Measurements from ENCODE around the gene KRT82.
"Not testable (repeated sequence)": the region's sequence is repeated elsewhere in the genome, so short reads cannot be mapped to it uniquely, and the experiment has no call there.

KRT82 gene

GRCh38 chr12:52405922-52406385, at the start of gene KRT82:
Gene KRT82 (minus strand): TSS chr12:52406335. CDS start chr12:52406277, 58 bp downstream.
- no peak for DNase-seq (ENCODE audit: low read depth in 2 of 2)

- no peak for DNase-seq (ENCODE audit: low read depth in 2 of 2)
These were observed 49.7 kb upstream of the KRT82 start for GRCh38 chr12:52455821-52456220.

- no peak for DNase-seq (ENCODE audit: low read depth in 2 of 2)
These were observed 48.5 kb upstream of the KRT82 start for GRCh38 chr12:52454411-52455201.

- no peak for DNase-seq (ENCODE audit: low read depth in 2 of 2)
These were observed 46.0 kb upstream of the KRT82 start, which contains the start of gene KRT6B for GRCh38 chr12:52452101-52452500. Gene KRT6B (minus strand): TSS chr12:52452146. CDS start chr12:52452078, 68 bp downstream.

DNA sequence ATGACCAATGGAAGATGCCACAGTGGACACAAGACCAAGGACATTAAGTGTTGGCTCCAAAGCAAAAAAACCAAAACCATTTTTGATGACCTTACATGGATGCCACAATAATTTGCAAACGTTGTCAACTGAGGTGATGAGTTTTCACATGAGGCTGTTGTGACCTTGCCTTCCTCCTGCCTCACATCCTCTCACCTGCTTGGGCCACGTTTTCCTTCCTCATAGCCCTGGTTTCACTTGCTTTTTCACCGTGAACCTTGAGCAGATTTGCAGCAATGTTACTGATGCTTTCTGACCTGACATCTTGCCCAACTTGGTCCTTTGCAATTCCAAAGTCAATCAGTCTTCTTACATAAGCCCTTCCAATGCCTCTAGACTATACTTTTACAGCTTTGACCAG, 42.1 kb upstream of the KRT82 start:
- no peak for DNase-seq (ENCODE audit: low read depth in 2 of 2)

GRCh38 chr12:52447196-52447595, 41.1 kb upstream of the KRT82 start:
- DNase-seq (ENCODE audit: low read depth in 2 of 2), result not testable (repeated sequence)

DNA sequence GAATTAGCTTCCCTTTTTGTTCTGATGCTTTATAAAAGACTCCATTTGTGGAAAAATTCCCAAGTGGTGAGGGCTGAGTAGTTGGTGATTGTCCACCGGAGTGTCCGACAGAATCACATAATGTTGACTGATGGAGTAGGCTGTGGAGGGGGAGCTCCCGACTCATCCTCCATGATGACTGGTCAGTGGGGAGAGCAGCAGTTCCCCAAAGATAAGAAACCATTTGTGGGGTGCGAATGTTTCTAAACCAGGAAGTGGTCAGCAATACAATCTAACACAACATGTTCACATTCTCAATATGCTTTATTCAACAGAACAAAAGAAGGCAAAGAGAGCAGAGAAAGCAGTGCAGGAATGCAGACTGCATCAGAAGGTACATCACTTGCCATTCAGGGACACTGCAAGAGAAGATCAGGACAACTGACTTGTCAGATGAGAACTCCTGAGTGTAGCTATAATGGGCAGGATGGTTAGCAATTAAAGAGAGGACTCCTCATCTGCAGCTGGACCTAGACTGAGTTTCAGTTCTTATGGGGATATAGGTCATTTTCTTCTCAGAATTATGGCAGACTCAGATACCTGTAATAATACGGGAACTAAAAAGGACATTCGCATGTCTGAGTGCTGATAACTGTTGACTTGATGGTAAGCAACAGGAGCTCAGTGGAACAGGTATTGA, 40.4 kb upstream of the KRT82 start:
- no peak for DNase-seq (ENCODE audit: low read depth in 2 of 2)

DNA sequence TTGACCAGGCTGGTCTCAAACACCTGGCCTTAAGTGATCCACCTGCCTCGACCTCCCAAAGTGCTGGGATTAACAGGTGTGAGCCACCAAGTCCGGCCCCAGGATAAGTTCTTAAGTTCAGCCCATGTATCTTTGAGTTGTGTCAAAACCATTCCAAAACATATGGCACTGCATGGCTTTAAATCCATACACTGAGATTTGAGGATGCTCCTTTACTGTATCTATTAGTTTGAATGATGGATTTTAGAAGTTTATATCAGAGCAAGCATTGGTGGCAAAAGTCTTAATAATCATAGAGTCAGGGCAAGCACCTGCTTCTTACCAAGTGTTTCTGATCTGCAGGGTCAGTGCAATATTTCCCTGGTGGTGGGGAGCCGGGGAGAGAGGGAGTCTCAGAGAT, 39.7 kb upstream of the KRT82 start:
- DNase-seq (ENCODE audit: low read depth in 2 of 2), result no peak

- no peak for DNase-seq (ENCODE audit: low read depth in 2 of 2)
These were observed 38.8 kb upstream of the KRT82 start for GRCh38 chr12:52444647-52445595.

- no peak for DNase-seq (ENCODE audit: low read depth in 2 of 2)
These were observed 37.8 kb upstream of the KRT82 start for GRCh38 chr12:52443966-52444365.

GRCh38 chr12:52442600-52443061, 36.5 kb upstream of the KRT82 start:
- no peak for DNase-seq (ENCODE audit: low read depth in 2 of 2)

DNA sequence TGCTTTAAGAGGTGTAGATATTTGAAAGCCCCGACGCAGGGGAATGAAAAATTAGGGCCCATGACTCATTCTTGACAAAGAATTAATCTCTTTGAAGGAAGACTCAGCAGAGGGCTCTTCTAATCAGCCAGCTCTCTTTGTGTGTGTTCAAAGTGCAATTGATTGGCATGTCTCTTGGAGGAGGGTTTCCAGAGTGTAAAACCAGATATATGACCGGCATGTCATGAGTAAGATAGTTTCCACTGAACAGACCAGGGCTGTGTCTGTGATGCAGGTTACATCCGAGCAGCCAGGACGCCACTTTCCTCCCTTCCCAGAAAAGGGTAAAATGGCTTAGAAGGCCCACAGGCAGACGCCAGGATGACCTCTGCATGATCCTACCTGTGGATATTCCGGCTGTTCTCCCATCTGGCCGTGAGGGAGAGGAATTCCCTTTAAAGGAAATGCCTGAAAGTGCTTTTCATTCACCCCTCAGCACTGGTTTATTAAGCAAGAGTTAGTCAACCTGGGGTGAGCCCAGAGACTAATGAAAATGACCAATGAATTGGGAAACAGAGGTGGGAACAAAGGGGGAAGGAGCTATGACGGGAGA, 35.3 kb upstream of the KRT82 start:
- no peak for DNase-seq (ENCODE audit: low read depth in 2 of 2)

DNA sequence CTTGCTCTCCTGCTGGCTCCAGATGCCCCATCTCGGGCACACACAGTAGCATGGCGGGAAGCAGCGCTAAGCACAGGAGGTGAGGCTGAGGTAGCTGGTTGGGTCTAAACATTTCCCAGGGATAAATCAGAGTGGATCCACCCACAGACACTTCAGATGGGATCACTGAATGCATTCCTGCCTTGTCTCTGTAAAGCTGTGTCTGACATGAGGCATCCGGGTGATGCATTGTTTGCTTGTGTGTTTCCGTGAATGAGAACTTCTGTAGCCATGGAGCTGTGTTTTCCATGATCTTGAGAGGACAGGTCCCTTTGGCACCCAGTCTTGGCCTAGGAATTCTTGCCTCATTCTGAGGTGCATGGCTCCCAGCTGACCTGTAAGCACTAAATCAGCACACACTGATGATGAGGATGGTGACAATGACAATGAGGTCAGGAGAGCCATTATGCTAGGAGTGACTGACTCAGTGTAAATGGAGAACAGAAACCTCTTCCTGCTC, 34.7 kb upstream of the KRT82 start:
- DNase-seq (ENCODE audit: low read depth in 2 of 2), result no peak

- no peak for DNase-seq (ENCODE audit: low read depth in 2 of 2)
These were observed 33.7 kb upstream of the KRT82 start for GRCh38 chr12:52439845-52440244.

DNA sequence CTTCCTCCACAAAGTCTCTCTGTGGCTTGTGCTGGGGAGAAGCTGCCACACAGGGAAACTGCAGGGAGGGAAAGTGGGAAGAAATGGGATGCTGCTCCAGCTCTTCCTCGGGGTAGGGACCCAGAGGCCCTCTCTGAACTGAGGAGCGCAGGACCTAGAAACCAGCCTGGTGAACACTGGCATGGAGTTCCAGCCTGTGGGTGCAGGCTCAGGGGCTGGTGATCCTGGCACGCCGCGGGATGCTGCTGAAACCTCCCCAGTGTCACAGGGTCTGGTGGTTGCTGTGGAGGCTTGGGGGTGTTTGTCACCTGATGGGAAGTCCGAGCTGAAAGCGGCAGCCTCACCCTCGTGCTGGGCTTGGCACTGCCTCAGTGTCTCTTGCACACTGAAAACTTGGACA, 33.3 kb upstream of the KRT82 start:
- no peak for DNase-seq (ENCODE audit: low read depth in 2 of 2)

- DNase-seq (ENCODE audit: low read depth in 2 of 2), result no peak
These were observed 32.5 kb upstream of the KRT82 start for GRCh38 chr12:52438305-52439301.

GRCh38 chr12:52437508-52437907, 31.4 kb upstream of the KRT82 start:
- no peak for DNase-seq (ENCODE audit: low read depth in 2 of 2)

DNA sequence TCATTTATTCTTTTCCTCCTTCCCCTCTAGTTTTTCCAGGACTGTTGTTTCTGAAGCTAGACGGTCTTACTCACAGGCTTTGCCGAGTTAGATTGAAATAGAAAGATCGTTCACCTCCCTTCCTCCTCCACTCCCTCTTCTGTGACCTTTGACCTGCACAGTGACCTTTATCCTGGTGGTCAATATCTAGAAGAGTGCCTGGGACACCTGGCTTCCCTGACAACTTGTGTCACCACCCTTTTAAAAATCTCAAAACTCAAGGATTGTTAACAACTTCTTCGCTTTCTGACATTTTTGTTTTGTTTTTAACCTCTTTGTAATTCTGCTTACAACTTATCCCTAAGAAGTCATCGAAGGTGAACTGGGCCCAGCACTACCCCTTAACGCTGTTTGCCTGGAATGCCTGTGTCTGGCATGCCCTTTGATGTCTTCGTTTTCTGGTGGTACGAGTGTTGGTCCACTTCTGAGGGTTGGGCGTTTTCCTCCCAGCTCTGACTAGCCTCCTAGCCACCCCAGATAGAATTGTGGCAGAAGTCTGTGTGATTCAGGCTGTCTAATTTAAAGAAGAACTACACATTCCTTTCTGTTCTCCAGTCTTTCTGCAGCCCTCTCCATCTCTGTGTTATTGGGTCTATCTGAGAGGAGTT, 30.8 kb upstream of the KRT82 start:
- no peak for DNase-seq (ENCODE audit: low read depth in 2 of 2)

Data from stimulated activated CD8-positive, alpha-beta memory T cell treated with anti-CD3 and anti-CD28 coated beads, Interleukin-2, amount 100 ng/mL, for 1 hour (primary cell).